HG03520 (cell line): ENCODE data around the gene DAB2IP.

Source experiments
- ATAC-seq: cut with Tn5 transposase; IDR thresholded peaks from one replicate; pipeline ENCODE4 v1.9.1; 2021; ENCODE audit warnings: mild to moderate bottlenecking, moderate library complexity; ENCODE audit not compliant: unreplicated experiment

DAB2IP gene

GRCh38 chr9:121662359-121662758, 10.9 kb downstream of the DAB2IP start:
- ATAC-seq: no peak

- ATAC-seq: no peak
Measured at GRCh38 chr9:121662891-121663580, 11.6 kb downstream of the DAB2IP start.

GRCh38 chr9:121663591-121663990, 12.2 kb downstream of the DAB2IP start:
- no peak for ATAC-seq

GRCh38 chr9:121666294-121666693, 14.9 kb downstream of the DAB2IP start:
- ATAC-seq: no peak

GRCh38 chr9:121667214-121667613, 15.8 kb downstream of the DAB2IP start:
- no peak for ATAC-seq

GRCh38 chr9:121667890-121668289, 16.5 kb downstream of the DAB2IP start:
- ATAC-seq: no peak

- no peak for ATAC-seq
Measured at GRCh38 chr9:121670431-121670830, 19.0 kb downstream of the DAB2IP start.

GRCh38 chr9:121671612-121672155, 20.2 kb downstream of the DAB2IP start:
- ATAC-seq: no peak

GRCh38 chr9:121672213-121672612, 20.8 kb downstream of the DAB2IP start:
- no peak for ATAC-seq

GRCh38 chr9:121672986-121673385, 21.6 kb downstream of the DAB2IP start:
- ATAC-seq: no peak

- no peak for ATAC-seq
Measured at GRCh38 chr9:121673576-121673975, 22.1 kb downstream of the DAB2IP start.

- no peak for ATAC-seq
Measured at GRCh38 chr9:121674017-121674416, 22.6 kb downstream of the DAB2IP start.

GRCh38 chr9:121674952-121675351, 23.5 kb downstream of the DAB2IP start:
- ATAC-seq: no peak

GRCh38 chr9:121675381-121675780, 23.9 kb downstream of the DAB2IP start:
- no peak for ATAC-seq

GRCh38 chr9:121675969-121676822, 24.8 kb downstream of the DAB2IP start:
- ATAC-seq: no peak

GRCh38 chr9:121676926-121677325, 25.5 kb downstream of the DAB2IP start:
- no peak for ATAC-seq

GRCh38 chr9:121678501-121679022, 27.1 kb downstream of the DAB2IP start:
- no peak for ATAC-seq

GRCh38 chr9:121679901-121680635, 28.6 kb downstream of the DAB2IP start:
- ATAC-seq: no peak

GRCh38 chr9:121681404-121681803, 30.0 kb downstream of the DAB2IP start:
- ATAC-seq: no peak

GRCh38 chr9:121682201-121682600, 30.8 kb downstream of the DAB2IP start:
- ATAC-seq: no peak

GRCh38 chr9:121682926-121683515, 31.6 kb downstream of the DAB2IP start:
- no peak for ATAC-seq
